Measurements from ENCODE around the gene CAMK4.

DNA sequence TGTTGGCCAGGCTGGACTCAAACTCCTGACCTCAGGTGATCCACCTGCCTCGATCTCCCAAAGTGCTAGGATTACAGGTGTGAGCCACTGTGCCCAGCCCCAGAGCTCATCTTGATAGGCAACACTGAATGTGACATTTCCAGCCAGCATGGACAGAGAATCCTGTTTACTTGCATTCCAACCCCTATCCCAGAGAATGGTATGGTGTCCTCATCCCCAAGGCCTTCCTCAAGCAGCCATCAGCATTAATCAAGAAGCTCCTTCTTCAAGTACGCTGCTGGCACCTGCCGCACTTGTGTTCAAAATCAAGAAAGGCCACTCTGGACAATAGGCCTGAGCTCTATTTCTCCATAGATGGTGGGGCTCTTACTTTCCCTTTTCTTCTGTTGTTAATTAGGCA, 247.9 kb downstream of the CAMK4 start:
- TF ChIP-seq, protein P1, sequence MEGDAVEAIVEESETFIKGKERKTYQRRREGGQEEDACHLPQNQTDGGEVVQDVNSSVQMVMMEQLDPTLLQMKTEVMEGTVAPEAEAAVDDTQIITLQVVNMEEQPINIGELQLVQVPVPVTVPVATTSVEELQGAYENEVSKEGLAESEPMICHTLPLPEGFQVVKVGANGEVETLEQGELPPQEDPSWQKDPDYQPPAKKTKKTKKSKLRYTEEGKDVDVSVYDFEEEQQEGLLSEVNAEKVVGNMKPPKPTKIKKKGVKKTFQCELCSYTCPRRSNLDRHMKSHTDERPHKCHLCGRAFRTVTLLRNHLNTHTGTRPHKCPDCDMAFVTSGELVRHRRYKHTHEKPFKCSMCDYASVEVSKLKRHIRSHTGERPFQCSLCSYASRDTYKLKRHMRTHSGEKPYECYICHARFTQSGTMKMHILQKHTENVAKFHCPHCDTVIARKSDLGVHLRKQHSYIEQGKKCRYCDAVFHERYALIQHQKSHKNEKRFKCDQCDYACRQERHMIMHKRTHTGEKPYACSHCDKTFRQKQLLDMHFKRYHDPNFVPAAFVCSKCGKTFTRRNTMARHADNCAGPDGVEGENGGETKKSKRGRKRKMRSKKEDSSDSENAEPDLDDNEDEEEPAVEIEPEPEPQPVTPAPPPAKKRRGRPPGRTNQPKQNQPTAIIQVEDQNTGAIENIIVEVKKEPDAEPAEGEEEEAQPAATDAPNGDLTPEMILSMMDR (IDR thresholded peaks at IDR 0.05; ENCODE audit: insufficient read depth, low read depth, low read length), result no peak
- TF ChIP-seq EZH2 (IDR thresholded peaks at IDR 0.05; ENCODE audit: insufficient read depth, low read length), result no peak
